ENCODE measurements around the gene FUCA2.

- TF ChIP-seq CTCF (IDR thresholded peaks at IDR 0.05; ENCODE audit: low read depth, low read length, poor library complexity, severe bottlenecking) (no peak), EZH2phosphoT487 (IDR thresholded peaks at IDR 0.05; ENCODE audit: borderline replicate concordance, low read length) (no peak)
These were observed 27.6 kb upstream of the FUCA2 start for GRCh38 chr6:143539106-143539505.

All from DOHH2 (cell line).